Measurements from ENCODE around the gene HOXC5. TPM values are rescaled to one million over a fixed set of nuclear protein-coding genes. Genes with fewer than 3 reads are reported as not detected.

The HOXC5 gene
- total RNA-seq, 1 donor from 2014 or later = not detected

GRCh38 chr12:54006559-54007220, 26.2 kb upstream of the HOXC5 start:
- ATAC-seq (no peak), DNase-seq (ENCODE audit: low spot score) (no peak)

DNA sequence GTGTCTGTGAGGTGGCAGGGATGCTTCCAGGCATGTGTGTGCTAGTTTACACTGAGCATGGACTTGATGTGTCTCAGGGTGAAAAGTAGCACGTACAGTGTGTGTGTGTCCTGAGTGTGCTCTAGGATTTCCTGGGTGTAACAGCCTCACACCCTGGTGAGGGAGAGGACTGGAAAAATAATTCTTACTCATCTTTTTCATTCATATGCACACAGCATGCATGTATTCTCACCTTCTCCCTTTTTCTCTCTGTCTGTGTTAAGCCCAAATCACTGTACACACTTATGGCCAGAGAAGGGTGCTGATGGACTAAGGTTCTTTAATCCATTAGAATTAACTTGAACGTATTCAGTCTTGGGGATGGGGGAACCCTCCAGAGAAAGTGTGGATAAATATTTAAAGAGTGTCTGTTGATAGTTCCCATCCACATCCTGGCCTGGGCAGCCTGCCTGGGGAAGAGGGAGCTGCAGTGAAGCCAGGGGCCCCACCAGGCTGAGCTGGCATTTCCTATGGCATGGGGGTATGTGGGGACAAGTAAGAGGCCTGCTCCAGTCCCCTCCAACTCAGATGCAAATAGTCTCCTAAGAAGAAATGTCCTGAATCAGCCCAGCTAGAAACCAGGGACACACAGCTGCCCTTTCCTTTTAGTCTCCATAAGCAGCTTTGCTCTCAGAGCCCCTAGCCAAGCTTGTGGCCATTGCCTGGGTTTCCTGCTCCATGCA, 25.2 kb upstream of the HOXC5 start:
- no peak for DNase-seq (ENCODE audit: low spot score)
- no peak for ATAC-seq

DNA sequence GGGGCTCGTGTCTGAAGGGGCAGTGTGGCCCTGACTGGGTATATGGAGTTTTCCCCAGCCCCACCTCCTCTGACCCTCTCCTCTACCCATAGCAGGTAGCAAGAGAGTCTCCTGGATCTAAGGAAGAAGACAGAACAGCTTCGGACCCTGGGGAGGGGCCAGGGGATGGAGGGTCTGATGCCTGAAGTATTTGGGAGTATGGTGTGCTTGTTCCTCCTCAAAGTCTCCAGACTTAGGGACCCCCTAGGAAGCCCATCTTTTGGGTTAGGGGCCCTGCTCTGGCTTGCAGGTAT, 24.6 kb upstream of the HOXC5 start:
- ATAC-seq = no peak
- DNase-seq (ENCODE audit: low spot score) = no peak

GRCh38 chr12:54009171-54010052, 23.4 kb upstream of the HOXC5 start:
- no peak for ATAC-seq
- DNase-seq (ENCODE audit: low spot score) = no peak

DNA sequence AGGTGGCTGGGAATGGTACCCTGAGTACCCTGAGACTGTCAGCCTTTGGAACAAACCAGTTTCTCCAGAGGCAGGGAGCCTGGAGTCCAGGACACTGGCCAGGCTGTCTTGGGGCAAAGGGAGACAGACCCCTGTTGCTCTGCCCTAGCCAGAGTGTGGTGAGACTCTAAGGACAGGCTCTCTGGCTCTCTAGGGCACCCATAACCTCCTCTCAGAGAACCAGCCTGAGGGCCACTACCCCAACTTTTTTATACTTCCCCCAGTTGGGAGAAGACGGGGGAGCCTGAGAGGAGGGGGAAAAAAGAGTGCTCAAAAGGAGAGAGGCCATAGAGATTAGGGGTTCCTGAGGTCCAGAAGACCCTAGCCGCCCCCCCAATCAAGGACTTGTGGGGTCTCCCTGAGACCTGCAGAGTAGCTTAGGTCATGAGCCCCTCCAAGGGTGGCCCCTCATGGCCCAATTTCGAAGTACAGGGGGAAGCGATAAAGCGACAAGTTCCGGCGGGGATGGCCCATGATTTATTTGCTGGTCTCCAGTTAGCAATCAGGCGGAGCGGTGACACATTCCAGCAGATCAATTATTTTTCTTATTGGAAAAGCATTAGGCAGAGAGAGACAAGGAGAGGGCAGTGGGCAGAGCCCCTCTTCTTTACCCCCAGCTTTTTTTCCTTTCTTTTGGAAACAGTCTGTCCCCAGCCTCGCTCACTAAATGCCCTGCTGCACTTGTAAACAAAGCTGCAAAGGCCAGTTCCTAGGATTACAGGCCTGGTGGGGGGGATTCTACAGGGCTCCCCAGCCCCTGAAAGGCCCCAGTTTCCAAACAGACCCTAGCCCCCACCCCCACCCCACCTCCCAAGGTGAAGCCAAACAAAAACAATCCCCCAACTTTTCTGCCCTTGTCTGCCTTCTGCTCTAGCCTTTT, 22.5 kb upstream of the HOXC5 start:
- no peak for DNase-seq (ENCODE audit: low spot score)
- ATAC-seq = no peak

DNA sequence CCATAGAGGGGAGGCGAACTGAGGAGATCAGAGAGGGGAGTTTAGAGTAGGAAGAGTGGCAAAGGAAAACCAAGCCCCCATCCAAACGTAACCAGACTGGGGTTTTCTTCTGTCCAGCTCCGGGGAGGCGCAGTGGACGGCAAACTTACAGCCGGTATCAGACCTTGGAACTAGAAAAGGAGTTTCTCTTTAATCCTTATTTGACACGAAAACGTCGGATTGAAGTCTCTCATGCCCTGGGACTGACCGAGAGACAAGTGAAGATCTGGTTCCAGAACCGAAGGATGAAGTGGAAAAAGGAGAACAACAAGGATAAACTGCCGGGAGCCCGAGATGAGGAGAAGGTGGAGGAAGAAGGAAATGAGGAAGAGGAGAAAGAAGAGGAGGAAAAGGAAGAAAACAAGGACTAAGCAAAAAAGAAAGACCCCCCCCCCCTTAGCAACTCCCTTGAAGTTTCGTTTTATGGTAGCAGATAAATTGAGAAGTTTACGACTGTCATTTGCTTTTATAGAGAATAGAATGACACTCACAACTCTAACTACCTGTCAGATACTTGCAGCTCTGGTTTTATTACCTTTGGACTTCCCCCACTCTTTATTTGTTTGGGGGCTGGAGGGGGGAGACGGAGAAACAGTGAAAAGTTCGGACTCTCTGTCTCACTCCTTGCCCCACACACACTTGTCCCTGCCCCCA, 21.7 kb upstream of the HOXC5 start:
- ATAC-seq (no peak), DNase-seq (ENCODE audit: low spot score) (no peak)

GRCh38 chr12:54011665-54012532, 21.0 kb upstream of the HOXC5 start:
- DNase-seq (ENCODE audit: low spot score) (no peak), ATAC-seq (no peak)

DNA sequence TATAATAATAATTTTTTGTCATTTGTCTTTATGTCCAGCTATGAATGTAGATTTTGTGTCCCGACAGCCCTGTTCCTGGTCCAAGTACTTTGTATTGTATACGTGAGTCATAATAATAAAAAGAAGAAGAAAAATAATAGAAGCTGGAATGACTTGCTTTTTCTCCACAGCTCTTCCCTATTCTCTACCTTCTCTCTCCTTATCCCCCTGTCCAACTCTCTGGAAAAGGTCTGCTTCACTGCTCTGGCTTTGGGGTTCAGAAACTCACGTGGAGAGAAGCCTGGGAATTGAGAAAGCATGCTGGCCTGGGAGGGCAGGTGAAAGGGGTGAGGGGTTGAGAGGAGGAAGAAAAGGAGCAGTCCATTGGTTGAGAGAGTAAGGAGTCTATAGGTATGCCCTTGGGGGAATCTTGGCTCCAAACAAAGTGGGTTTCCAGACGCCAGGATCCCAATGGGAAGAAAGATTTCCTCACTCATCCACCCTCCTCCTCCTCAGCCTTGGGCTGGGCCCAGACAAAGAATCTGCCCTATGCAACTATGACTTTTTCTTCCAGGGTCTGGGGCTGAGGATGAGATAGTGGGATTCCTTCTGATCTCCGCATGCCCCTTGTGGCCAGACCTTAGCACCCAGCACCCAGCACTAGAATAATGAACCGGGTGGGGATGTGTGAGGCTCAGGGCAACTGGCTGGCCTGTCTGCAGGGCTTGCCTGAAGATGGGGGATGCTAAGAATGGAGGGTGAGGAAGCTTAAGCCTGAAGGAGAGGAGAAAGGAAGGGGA, 20.0 kb upstream of the HOXC5 start:
- ATAC-seq = no peak
- no peak for DNase-seq (ENCODE audit: low spot score)

- ATAC-seq (no peak), DNase-seq (ENCODE audit: low spot score) (no peak)
These were observed 18.4 kb upstream of the HOXC5 start for GRCh38 chr12:54014377-54015017.

DNA sequence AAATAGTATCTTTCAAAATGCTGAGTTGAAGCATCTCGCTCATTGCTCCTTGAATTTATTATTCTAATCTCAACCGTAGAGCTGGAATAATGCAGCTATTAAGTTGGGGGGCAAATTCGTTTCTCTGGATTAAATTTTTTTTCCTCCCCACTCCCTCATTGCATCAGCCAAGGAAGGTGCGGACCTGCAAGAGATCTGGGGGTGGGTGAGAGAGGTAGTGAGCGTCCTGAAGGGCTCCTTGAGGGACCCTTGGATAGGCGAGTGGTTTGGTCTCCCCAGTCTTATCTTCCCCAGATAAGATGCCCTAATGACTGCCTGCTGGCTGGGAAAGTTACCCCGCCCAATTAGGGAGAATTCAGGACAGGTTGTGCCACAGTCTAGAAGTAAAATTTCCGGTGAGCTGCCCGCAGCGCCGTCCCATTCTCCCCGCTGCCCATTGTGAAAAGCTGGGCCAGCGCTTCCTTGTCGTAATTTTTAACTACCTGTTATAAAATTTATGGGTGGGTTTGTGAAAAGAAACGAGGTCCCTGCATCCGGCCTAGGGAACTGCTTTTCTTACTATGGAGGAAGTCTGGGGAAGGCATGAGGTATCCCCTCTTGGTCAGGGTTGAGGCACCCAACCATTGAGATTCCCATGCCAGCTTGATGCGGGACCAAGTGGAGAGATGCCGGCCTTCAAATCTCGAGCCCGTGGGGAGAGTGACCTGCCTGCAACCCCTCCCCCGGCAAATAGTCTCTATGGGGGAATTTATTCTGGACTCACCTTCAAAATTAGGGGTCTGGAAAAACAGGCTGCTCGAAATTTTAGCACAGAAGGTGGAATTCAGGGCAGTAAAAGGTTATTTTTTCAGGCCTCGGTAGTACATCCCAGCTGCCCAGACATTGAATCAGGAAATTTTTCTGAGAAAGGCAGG, 17.6 kb upstream of the HOXC5 start:
- no peak for ATAC-seq

DNA sequence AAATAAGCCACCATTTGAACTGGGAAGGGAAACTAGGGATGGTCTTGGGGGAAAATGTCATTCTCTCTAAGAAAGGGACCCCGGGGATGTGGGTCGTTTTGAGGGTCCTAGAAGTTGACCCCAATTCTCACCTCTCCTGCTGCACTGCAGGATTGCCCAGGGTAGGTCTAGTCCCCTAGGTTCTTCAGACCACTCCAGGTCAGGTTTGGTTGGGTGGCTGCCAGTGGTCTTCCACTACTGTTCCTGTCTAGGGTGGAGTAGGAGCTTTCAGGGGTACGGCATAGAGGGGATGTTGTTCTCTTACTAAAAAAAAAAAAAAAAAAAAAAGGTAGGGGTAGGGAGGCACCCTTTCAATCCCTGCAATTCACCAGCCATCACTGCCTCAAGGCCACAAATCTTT, 16.8 kb upstream of the HOXC5 start:
- no peak for DNase-seq (ENCODE audit: low spot score)
- ATAC-seq = no peak

More for the DNA sequence above, 17.6 kb upstream of the HOXC5 start:
- DNase-seq (ENCODE audit: low spot score) = no peak

DNA sequence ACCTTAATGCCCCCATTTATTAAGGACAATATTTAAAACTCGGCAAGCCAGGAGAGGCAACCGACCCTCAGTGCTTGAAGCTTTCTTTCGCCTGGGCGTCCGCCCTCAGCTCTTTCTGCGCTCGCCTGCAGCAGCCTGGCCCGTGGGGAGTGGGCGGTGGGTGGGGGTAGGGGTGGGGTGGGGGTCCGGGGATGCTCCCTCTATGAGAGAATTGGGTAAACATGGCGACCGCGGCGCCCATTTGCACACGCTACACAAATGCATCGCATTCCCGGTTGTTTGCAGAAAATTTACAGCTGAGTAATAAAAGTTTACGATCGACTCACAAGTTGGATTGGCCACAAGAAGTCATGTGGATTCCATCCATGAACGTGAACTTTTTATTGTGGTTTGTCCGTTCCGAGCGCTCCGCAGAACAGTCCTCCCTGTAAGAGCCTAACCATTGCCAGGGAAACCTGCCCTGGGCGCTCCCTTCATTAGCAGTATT, 16.3 kb upstream of the HOXC5 start:
- ATAC-seq = no peak
- no peak for DNase-seq (ENCODE audit: low spot score)

DNA sequence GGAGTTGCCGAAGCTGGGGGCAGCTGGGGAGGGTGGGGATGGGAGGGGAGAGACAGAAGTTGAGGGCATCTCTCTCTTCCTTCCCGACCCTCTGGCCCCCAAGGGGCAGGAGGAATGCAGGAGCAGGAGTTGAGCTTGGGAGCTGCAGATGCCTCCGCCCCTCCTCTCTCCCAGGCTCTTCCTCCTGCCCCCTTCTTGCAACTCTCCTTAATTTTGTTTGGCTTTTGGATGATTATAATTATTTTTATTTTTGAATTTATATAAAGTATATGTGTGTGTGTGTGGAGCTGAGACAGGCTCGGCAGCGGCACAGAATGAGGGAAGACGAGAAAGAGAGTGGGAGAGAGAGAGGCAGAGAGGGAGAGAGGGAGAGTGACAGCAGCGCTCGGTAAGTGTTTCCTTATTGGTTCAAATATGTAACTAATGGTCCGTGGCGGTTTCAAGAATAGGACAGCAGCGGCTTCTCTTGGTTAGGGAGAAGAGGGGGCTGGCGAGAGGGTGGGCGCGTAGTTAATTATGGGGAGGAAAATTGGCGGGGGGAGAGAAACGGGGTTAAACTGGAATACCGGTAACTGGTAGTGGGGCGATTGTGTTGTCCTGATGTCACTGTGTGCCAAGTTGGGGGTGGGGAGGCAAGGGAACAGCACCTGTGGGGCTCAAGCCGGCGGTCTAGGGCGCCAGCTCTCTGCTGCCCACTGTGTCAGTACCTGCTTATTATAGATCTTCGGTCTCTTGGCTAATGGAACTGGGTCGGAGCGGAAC, 15.6 kb upstream of the HOXC5 start:
- peak; percentile 54 for ATAC-seq

DNA sequence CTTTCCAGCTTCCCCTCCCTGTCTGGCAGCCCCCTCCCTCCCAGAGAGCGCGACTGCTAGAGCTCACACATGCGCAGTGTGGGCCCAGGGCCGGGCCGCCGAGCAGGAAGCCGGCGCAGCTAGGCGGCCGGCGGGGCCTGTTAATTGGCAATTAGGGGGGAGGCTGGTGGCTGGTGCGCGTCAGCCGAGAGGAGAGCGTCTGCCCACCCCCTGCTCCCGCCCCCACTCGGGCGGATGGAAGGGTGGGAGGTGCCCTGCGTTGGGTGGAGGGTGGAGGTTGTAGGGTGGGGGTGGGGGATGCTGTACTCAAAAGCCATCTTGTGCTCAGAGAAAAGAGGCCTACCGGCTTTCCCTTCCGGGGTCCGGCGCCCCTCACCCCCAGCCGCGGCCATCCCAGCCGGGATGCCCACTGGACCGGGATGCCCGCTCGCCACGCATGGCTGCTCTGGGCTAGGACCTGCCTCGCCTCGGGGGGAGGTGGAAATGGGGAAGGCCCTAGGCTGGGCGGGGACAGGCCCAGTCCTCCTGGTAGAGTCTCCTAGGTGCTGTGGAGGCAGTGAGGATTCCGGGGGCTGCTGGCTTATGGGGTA, 14.9 kb upstream of the HOXC5 start:
- DNase-seq (ENCODE audit: low spot score) (no peak), ATAC-seq (peak; percentile 81)

More for the DNA sequence above, 15.6 kb upstream of the HOXC5 start:
- no peak for DNase-seq (ENCODE audit: low spot score)

- ATAC-seq (no peak), DNase-seq (ENCODE audit: low spot score) (no peak)
These were observed 14.3 kb upstream of the HOXC5 start for GRCh38 chr12:54018468-54018984.

Data from left lobe of liver (tissue), 2 donors.